Inflammatory macrophage treated with lipopolysaccharide for 4 hours (primary cell): ENCODE data around the gene CBLB.
A peak's percentile ranks its signal among the peaks of the same experiment; 100 is the strongest.
"Not testable (repeated sequence)": the region's sequence is repeated elsewhere in the genome, so short reads cannot be mapped to it uniquely, and the experiment has no call there.

Experiments
- DNase-seq: peaks from one replicate; pipeline ENCODE4 v3.0.0-alpha.2; 2020

The CBLB gene

GRCh38 chr3:105783631-105784030 is 85.2 kb downstream of the CBLB start:
- DNase-seq: no peak

- DNase-seq: no peak
Observed at GRCh38 chr3:105781871-105782270, 86.9 kb downstream of the CBLB start.

GRCh38 chr3:105780107-105780506 is 88.7 kb downstream of the CBLB start:
- DNase-seq: peak; percentile 69

- no peak for DNase-seq
Observed at GRCh38 chr3:105775368-105775767, 93.4 kb downstream of the CBLB start.

GRCh38 chr3:105774444-105775180 is 94.2 kb downstream of the CBLB start:
- DNase-seq: no peak

GRCh38 chr3:105773291-105773690 is 95.5 kb downstream of the CBLB start:
- no peak for DNase-seq

GRCh38 chr3:105772635-105773034 is 96.2 kb downstream of the CBLB start:
- no peak for DNase-seq

GRCh38 chr3:105771392-105771791 is 97.4 kb downstream of the CBLB start:
- DNase-seq: peak; percentile 36

- DNase-seq: no peak
Observed at GRCh38 chr3:105770410-105770809, 98.4 kb downstream of the CBLB start.

GRCh38 chr3:105767776-105768175 is 101.0 kb downstream of the CBLB start:
- DNase-seq: no peak

GRCh38 chr3:105767216-105767615 is 101.6 kb downstream of the CBLB start:
- no peak for DNase-seq

GRCh38 chr3:105765308-105765639 is 103.5 kb downstream of the CBLB start:
- DNase-seq: peak; percentile 33

GRCh38 chr3:105764378-105765307 is 104.2 kb downstream of the CBLB start:
- peak; percentile 86 for DNase-seq

GRCh38 chr3:105763659-105764036 is 105.2 kb downstream of the CBLB start:
- no peak for DNase-seq

- no peak for DNase-seq
Observed at GRCh38 chr3:105762749-105763658, 105.8 kb downstream of the CBLB start.

GRCh38 chr3:105762214-105762613 is 106.6 kb downstream of the CBLB start:
- not testable (repeated sequence) for DNase-seq

GRCh38 chr3:105759442-105760078 is 109.3 kb downstream of the CBLB start:
- DNase-seq: no peak

GRCh38 chr3:105758451-105758850 is 110.4 kb downstream of the CBLB start:
- no peak for DNase-seq

- no peak for DNase-seq
Observed at GRCh38 chr3:105755121-105755886, 113.5 kb downstream of the CBLB start.

GRCh38 chr3:105752791-105753415 is 115.9 kb downstream of the CBLB start:
- DNase-seq: no peak

- peak; percentile 26 for DNase-seq
Observed at GRCh38 chr3:105747696-105748095, 121.1 kb downstream of the CBLB start.
